ENCODE measurements around the gene ZDHHC19. TPM values are rescaled to one million over a fixed set of nuclear protein-coding genes. Genes with fewer than 3 reads are reported as not detected.

The ZDHHC19 gene
- total RNA-seq, 1 experiment from 2014 or later, result not detected

Small RNA genes within 50 kb of the gene (small RNA-seq; reads per million reads assigned to genes)
- not detected for gene RF00019

Other genes starting within 250 kb of the ZDHHC19 start
- gene TFRC, start 129.3 kb downstream of the ZDHHC19 start, total RNA-seq (2014; rRNA removed; shearing (Covaris generic); ENCODE audit: low replicate concordance), result 105 and 111 TPM in 2 replicates
- not detected in 2 replicates for gene SLC51A, start 5.1 kb upstream of the ZDHHC19 start, total RNA-seq (2014; rRNA removed; shearing (Covaris generic); ENCODE audit: low replicate concordance)
- gene PCYT1A, start 76.3 kb upstream of the ZDHHC19 start, total RNA-seq (2014; rRNA removed; shearing (Covaris generic); ENCODE audit: low replicate concordance), result 42.6 and 48.8 TPM in 2 replicates
- gene DYNLT2B, start 106.8 kb upstream of the ZDHHC19 start, total RNA-seq (2014; rRNA removed; shearing (Covaris generic); ENCODE audit: low replicate concordance), result 9.6 and 17.1 TPM in 2 replicates
- gene TM4SF19, start 127.0 kb upstream of the ZDHHC19 start, total RNA-seq (2014; rRNA removed; shearing (Covaris generic); ENCODE audit: low replicate concordance), result not detected in 2 replicates
- 25.5 and 33.0 TPM in 2 replicates for gene UBXN7, start 221.0 kb upstream of the ZDHHC19 start, total RNA-seq (2014; rRNA removed; shearing (Covaris generic); ENCODE audit: low replicate concordance)